GM18951 (cell line): ENCODE data around the gene MTNR1B.

Source experiments
- POLR2A ChIP-seq: IDR thresholded peaks from 4 replicates; pipeline ENCODE4 v1.6.1; 2011; ENCODE audit warnings: mild to moderate bottlenecking; ENCODE audit not compliant: insufficient read length, insufficient read depth; ENCODE audit errors: extremely low read depth
- in situ Hi-C: fragments of 300-500 bp; cut with MboI; formaldehyde crosslinking; loops from one replicate; pipeline ENCODE4 v1.12.0; 2022; ENCODE audit warnings: low sequenced_read_pairs, mixed read lengths, inconsistent platforms; ENCODE audit not compliant: unreplicated experiment

The MTNR1B gene

DNA sequence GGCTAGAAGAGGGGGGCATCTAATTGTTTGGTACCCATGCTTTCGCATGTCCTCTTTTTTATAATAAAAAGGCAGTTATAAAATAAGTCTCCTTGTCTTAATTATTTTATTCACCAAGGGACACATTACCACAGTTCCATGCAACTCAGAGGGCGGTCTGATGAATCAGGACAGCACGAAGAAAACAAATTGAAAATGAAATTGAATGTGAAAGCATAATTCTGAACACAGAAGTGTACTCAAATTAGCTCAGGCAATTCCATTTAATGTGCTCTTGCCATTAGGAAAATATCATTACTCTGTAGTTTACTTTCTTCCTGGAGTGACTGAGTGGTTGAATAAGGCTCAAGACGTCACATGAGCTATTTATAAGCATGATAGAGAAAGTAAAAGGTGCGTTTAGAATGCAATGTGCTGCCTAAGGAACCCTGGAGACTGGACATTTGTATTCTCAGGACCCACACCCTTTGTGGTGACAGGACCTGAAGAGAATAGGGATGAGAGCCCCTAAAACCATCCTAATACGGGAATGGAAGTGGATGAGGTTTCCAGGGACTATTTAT is 59.6 kb downstream of the MTNR1B start:
- in situ Hi-C loops: no loop called here
- no peak for TF ChIP-seq POLR2A

DNA sequence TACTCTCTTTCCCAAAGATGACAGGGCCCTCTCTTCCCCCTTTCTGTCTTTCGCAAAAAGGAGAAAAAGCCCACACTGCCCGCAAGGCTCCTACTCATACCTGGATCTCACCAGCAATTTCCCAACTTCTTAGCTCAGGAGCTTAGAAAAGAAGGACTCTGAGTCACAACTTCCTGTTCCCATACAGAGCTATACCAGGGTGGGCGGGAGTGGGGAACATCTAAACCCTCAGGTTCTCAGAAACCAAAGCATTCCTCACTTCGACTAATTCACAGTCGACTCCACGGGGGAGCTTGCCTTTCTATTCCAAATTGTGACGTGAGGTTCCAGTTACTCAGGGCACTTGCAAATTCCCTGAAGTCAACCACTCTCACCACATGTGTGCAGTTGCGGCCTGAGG is 61.9 kb downstream of the MTNR1B start:
- TF ChIP-seq POLR2A: no peak
- in situ Hi-C loops: no loop called here
